KMS-11 (cell line): ENCODE data around the gene RALGAPA2.

Experiments used
- H2AFZ ChIP-seq: fragments of 200-600 bp; sonication (generic); 2 replicates; pipeline ENCODE4 v1.6.1; 2016; ENCODE audit warnings: antibody characterized with exemption, mixed run types, low read depth
- H3K27ac ChIP-seq: fragments of 200-600 bp; sonication (generic); 2 replicates; pipeline ENCODE4 v1.6.1; 2016; ENCODE audit warnings: mild to moderate bottlenecking, mixed run types
- H3K27me3 ChIP-seq: fragments of 200-600 bp; sonication (generic); 2 replicates; pipeline ENCODE4 v1.6.1; 2017; ENCODE audit warnings: mild to moderate bottlenecking, low read depth, mixed run types, moderate library complexity; ENCODE audit not compliant: insufficient read depth
- H3K36me3 ChIP-seq: fragments of 200-600 bp; sonication (generic); 2 replicates; pipeline ENCODE4 v1.6.1; 2017; ENCODE audit warnings: mild to moderate bottlenecking, mixed run types; ENCODE audit not compliant: insufficient read depth
- H3K4me1 ChIP-seq: fragments of 200-600 bp; sonication (generic); 2 replicates; pipeline ENCODE4 v1.6.1; 2016; ENCODE audit warnings: mild to moderate bottlenecking, low read depth, mixed run types; ENCODE audit not compliant: poor library complexity, severe bottlenecking
- H3K4me2 ChIP-seq: fragments of 200-600 bp; sonication (generic); 2 replicates; pipeline ENCODE4 v1.7.0; 2016; ENCODE audit warnings: mild to moderate bottlenecking, mixed run types
- H3K4me3 ChIP-seq: fragments of 200-600 bp; sonication (generic); IDR thresholded peaks from 2 replicates; pipeline ENCODE4 v1.6.1; 2017; ENCODE audit warnings: low read depth, low read length, mixed read lengths; ENCODE audit not compliant: insufficient read depth
- H3K79me2 ChIP-seq: fragments of 200-600 bp; sonication (generic); 2 replicates; pipeline ENCODE4 v1.6.1; 2016; ENCODE audit warnings: low read depth, mixed run types; ENCODE audit not compliant: insufficient read depth
- H3K9ac ChIP-seq: fragments of 200-600 bp; sonication (generic); 2 replicates; pipeline ENCODE4 v1.6.1; 2016; ENCODE audit warnings: mild to moderate bottlenecking, mixed run types
- H4K20me1 ChIP-seq: fragments of 200-600 bp; sonication (generic); 2 replicates; pipeline ENCODE4 v1.6.1; 2016; ENCODE audit warnings: mild to moderate bottlenecking, mixed run types; ENCODE audit not compliant: insufficient read depth
- CTCF ChIP-seq: fragments of 200-600 bp; sonication (generic); conservative IDR thresholded peaks from 2 replicates; pipeline ENCODE4 v1.6.1; 2017; ENCODE audit warnings: low read depth, mild to moderate bottlenecking, antibody characterized with exemption, low read length, moderate library complexity, mixed read lengths

The RALGAPA2 gene

GRCh38 chr20:20657092-20657491 is 55.4 kb downstream of the RALGAPA2 start:
- no peak overlapping the region for H3K4me2 ChIP-seq
- H3K4me3 ChIP-seq = no peak overlapping the region
- no peak overlapping the region for H3K9ac ChIP-seq
- H4K20me1 ChIP-seq = no peaks in the 10 kb centered on the region
- no peaks in the 10 kb centered on the region for H3K79me2 ChIP-seq
- no peak overlapping the region for H3K27ac ChIP-seq
- H2AFZ ChIP-seq = no peak overlapping the region
- no peak for TF ChIP-seq CTCF
- H3K36me3 ChIP-seq = no peaks in the 10 kb centered on the region
- no peaks in the 10 kb centered on the region for H3K27me3 ChIP-seq
- H3K4me1 ChIP-seq = no peaks in the 10 kb centered on the region

- no peak overlapping the region for H3K4me2 ChIP-seq
These were observed 56.6 kb downstream of the RALGAPA2 start for GRCh38 chr20:20655883-20656282.

GRCh38 chr20:20649945-20650344 is 62.5 kb downstream of the RALGAPA2 start:
- Histone ChIP-seq H3K9ac (no peak overlapping the region), H2AFZ (no peak overlapping the region), H3K79me2 (no peaks in the 10 kb centered on the region), H3K4me3 (no peak overlapping the region), H3K27me3 (no peaks in the 10 kb centered on the region), H3K36me3 (no peaks in the 10 kb centered on the region), H4K20me1 (no peaks in the 10 kb centered on the region), H3K27ac (no peak overlapping the region), H3K4me2 (no peak overlapping the region), H3K4me1 (no peaks in the 10 kb centered on the region)
- no peak for TF ChIP-seq CTCF

More at GRCh38 chr20:20655883-20656282, 56.6 kb downstream of the RALGAPA2 start:
- Histone ChIP-seq H4K20me1 (no peaks in the 10 kb centered on the region), H3K27me3 (no peaks in the 10 kb centered on the region), H3K79me2 (no peaks in the 10 kb centered on the region), H3K4me3 (no peak overlapping the region), H3K9ac (no peak overlapping the region), H3K36me3 (no peaks in the 10 kb centered on the region), H2AFZ (no peak overlapping the region), H3K27ac (no peak overlapping the region), H3K4me1 (no peaks in the 10 kb centered on the region)
- TF ChIP-seq CTCF = no peak

- H3K4me1 ChIP-seq = no peaks in the 10 kb centered on the region
- H3K27me3 ChIP-seq = no peaks in the 10 kb centered on the region
- H3K27ac ChIP-seq = no peak overlapping the region
- no peak overlapping the region for H3K4me2 ChIP-seq
- no peak overlapping the region for H3K9ac ChIP-seq
- H4K20me1 ChIP-seq = no peaks in the 10 kb centered on the region
- H3K4me3 ChIP-seq = no peak overlapping the region
- TF ChIP-seq CTCF = no peak
- H3K36me3 ChIP-seq = no peaks in the 10 kb centered on the region
- no peak overlapping the region for H2AFZ ChIP-seq
- no peaks in the 10 kb centered on the region for H3K79me2 ChIP-seq
These were observed 68.5 kb downstream of the RALGAPA2 start for GRCh38 chr20:20643927-20644326.
